CD14-positive monocyte (primary cell): Measurements from ENCODE around the gene NEURL4. TPM values are rescaled to one million over a fixed set of nuclear protein-coding genes. Genes with fewer than 3 reads are reported as not detected.

Experiments
- DNase-seq, 3 donors: peaks; one replicate each; pipeline ENCODE4 v3.0.0-alpha.2; 2011 to 2022
- H2AFZ ChIP-seq: 2 replicates; pipeline ENCODE4 v1.6.0; 2012; ENCODE audit warnings: mild to moderate bottlenecking, low read depth, low read length, inconsistent platforms; ENCODE audit not compliant: insufficient read depth, poor library complexity, severe bottlenecking
- H3K27ac ChIP-seq, 2 donors: 1 replicate in 1 of 2; 2 replicates in 1 of 2; pipeline ENCODE4 v1.5.1; 2012 to 2013; ENCODE audit warnings: low read length in 2 of 2, control low read depth in 1 of 2, inconsistent platforms in 1 of 2, low read depth in 1 of 2, mild to moderate bottlenecking in 1 of 2
- H3K27me3 ChIP-seq, 2 donors: one replicate each; pipeline versions ENCODE4 v1.6.0 to v1.6.1; 2011 to 2013; ENCODE audit warnings: low read length in 2 of 2; ENCODE audit not compliant: control insufficient read depth in 2 of 2, insufficient read depth in 2 of 2
- H3K36me3 ChIP-seq, 2 donors: replicated peaks in 1 of 2; 1 replicate in 1 of 2; 2 replicates in 1 of 2; pipeline versions ENCODE4 v1.5.1 to v1.6.1; 2012 to 2013; ENCODE audit warnings: low read length in 2 of 2, control low read depth in 1 of 2, inconsistent platforms in 1 of 2, mild to moderate bottlenecking in 1 of 2; ENCODE audit not compliant: insufficient read depth in 2 of 2, control insufficient read depth in 1 of 2
- H3K4me1 ChIP-seq, 2 donors: 1 replicate in 1 of 2; 2 replicates in 1 of 2; pipeline versions ENCODE4 v1.5.1 to v1.6.1; 2012 to 2013; ENCODE audit warnings: low read length in 2 of 2, control low read depth in 1 of 2, inconsistent platforms in 1 of 2, mild to moderate bottlenecking in 1 of 2, moderate library complexity in 1 of 2; ENCODE audit not compliant: insufficient read depth in 2 of 2, control insufficient read depth in 1 of 2
- H3K4me2 ChIP-seq: replicated peaks from 2 replicates; pipeline ENCODE3; 2012; ENCODE audit warnings: low read length, moderate library complexity, mild to moderate bottlenecking; ENCODE audit not compliant: poor library complexity, severe bottlenecking; ENCODE audit errors: extremely low read depth
- H3K4me3 ChIP-seq, 3 experiments: fragments of 200-600 bp in 1 of 3; sonication (generic) in 1 of 3; replicated peaks in 1 of 3; 1 replicate in 2 of 3; 2 replicates in 1 of 3; pipeline ENCODE4 v1.5.1; 2011 to 2013; ENCODE audit warnings: low read length in 3 of 3, mild to moderate bottlenecking in 3 of 3, control low read depth in 2 of 3, low read depth in 2 of 3, inconsistent platforms in 1 of 3, moderate library complexity in 1 of 3
- H3K79me2 ChIP-seq: 2 replicates; pipeline ENCODE4 v1.6.0; 2012; ENCODE audit warnings: mild to moderate bottlenecking, control low read depth, inconsistent platforms, low read length, moderate library complexity; ENCODE audit not compliant: insufficient read depth
- H3K9ac ChIP-seq: 2 replicates; pipeline ENCODE4 v1.6.0; 2017; ENCODE audit warnings: low read length, mild to moderate bottlenecking; ENCODE audit not compliant: insufficient read depth, poor library complexity, severe bottlenecking
- H3K9me3 ChIP-seq, 2 donors: replicated peaks in 1 of 2; 1 replicate in 1 of 2; 2 replicates in 1 of 2; pipeline versions ENCODE4 v1.5.1 to v1.6.1; 2012 to 2013; ENCODE audit warnings: low read length in 2 of 2, control low read depth in 1 of 2; ENCODE audit not compliant: control insufficient read depth in 1 of 2, insufficient read depth in 1 of 2
- H4K20me1 ChIP-seq: 2 replicates; pipeline ENCODE4 v1.6.0; 2012; ENCODE audit warnings: mild to moderate bottlenecking, low read length, control low read depth, moderate library complexity; ENCODE audit not compliant: insufficient read depth
- H3K27ac Mint-ChIP-seq, 7 donors: one replicate each; pipeline ENCODE4 v1.8.0; 2020; ENCODE audit warnings: mild to moderate bottlenecking in 7 of 7, mixed read lengths in 7 of 7, moderate library complexity in 6 of 7, inconsistent platforms in 2 of 7
- H3K27me3 Mint-ChIP-seq, 3 donors: one replicate each; pipeline ENCODE4 v1.8.0; 2021 to 2022; ENCODE audit warnings: low read depth in 3 of 3, mild to moderate bottlenecking in 3 of 3, mixed read lengths in 3 of 3, moderate library complexity in 3 of 3, inconsistent platforms in 1 of 3
- H3K36me3 Mint-ChIP-seq, 2 donors: one replicate each; pipeline ENCODE4 v1.8.0; 2020; ENCODE audit warnings: mixed read lengths in 2 of 2, inconsistent platforms in 1 of 2, mild to moderate bottlenecking in 1 of 2
- H3K4me1 Mint-ChIP-seq: one replicate; pipeline ENCODE4 v1.8.0; 2020; ENCODE audit warnings: mild to moderate bottlenecking, mixed read lengths
- H3K4me3 Mint-ChIP-seq, 2 donors: one replicate each; pipeline ENCODE4 v1.8.0; 2020; ENCODE audit warnings: mild to moderate bottlenecking in 2 of 2, mixed read lengths in 2 of 2, moderate library complexity in 1 of 2
- H3K9me3 Mint-ChIP-seq, 7 donors: one replicate each; pipeline ENCODE4 v1.8.0; 2020 to 2022; ENCODE audit warnings: mixed read lengths in 7 of 7, mild to moderate bottlenecking in 6 of 7, moderate library complexity in 6 of 7, inconsistent platforms in 2 of 7
- CTCF ChIP-seq: fragments of 200-600 bp; IDR thresholded peaks from one replicate; pipeline ENCODE4 v1.8.0; 2022; ENCODE audit warnings: antibody characterized with exemption, mild to moderate bottlenecking
- WGBS: methylation state at CpG from one replicate; pipeline ENCODE4 v1.1.5; 2013; ENCODE audit warnings: missing lambda C conversion rate; ENCODE audit not compliant: insufficient coverage; 5-methylcytosine and 5-hydroxymethylcytosine counted together
- intact Hi-C, 2 donors: fragments of 100-400 bp; cut with micrococcal nuclease; formaldehyde crosslinking; loops; one replicate each; pipeline versions ENCODE4 v1.15.0 to v1.15.1; 2023
- polyA plus RNA-seq, 3 donors: library from polyadenylated mRNA; depleted of rRNA in 1 of 3; unstranded in 2 of 3; stranded (reverse) in 1 of 3; fragments of 300-500 nt in 2 of 3; fragments of >200 nt in 1 of 3; fragmentation: Illumina TruSeq in 2 of 3; gene quantifications; 1 replicate in 2 of 3; 2 replicates in 1 of 3; pipeline ENCODE4 v1.2.3, GENCODE V29; 2012 to 2021
- small RNA-seq: library from RNA; depleted of rRNA; stranded (forward); fragments of <200 nt; gene quantifications from one replicate; pipeline ENCODE3, GENCODE V24; 2012; ENCODE audit warnings: low read depth; ENCODE audit not compliant: insufficient read length

Gene NEURL4
- polyA plus RNA-seq, 3 donors = 0.35 to 42.6 (median 0.44) TPM

- peaks cover 32% of the 10 kb centered on the region for H3K4me1 Mint-ChIP-seq
- Histone ChIP-seq H3K79me2 (no peaks in the 10 kb centered on the region), H3K4me2 (no peak overlapping the region), H4K20me1 (no peaks in the 10 kb centered on the region), H3K27me3 (peaks cover 11 to 29% of the 10 kb centered on the region in 2 donors), H3K9ac (no peak overlapping the region), H3K27ac (no peak overlapping the region), H3K9me3 (peaks cover 0 to 5% of the 10 kb centered on the region in 2 donors), H3K4me1 (peaks cover 21 to 23% of the 10 kb centered on the region in 2 donors), H3K36me3 (no peaks in the 10 kb centered on the region), H3K4me3 (no peak overlapping the region), H2AFZ (no peak overlapping the region)
- H3K27ac Mint-ChIP-seq = peak overlapping the region in 1 of 7 donors; percentile 29
- peaks cover 0 to 8% (median 5%) of the 10 kb centered on the region in 7 donors for H3K9me3 Mint-ChIP-seq
- H3K4me3 Mint-ChIP-seq = peak overlapping the region in 1 of 2 donors; percentile 67
- H3K36me3 Mint-ChIP-seq = peaks cover 0 to 3% of the 10 kb centered on the region in 2 donors
- peaks cover 35 to 61% (median 53%) of the 10 kb centered on the region in 3 donors for H3K27me3 Mint-ChIP-seq
- no peak for DNase-seq
- WGBS = no CpG with 5 or more reads among the region's 1 CpG
- intact Hi-C loops = no loop called here
- TF ChIP-seq CTCF = no peak
Measured at GRCh38 chr17:7266784-7267183, 62.4 kb downstream of the NEURL4 start.

Small RNA genes lying within 50 kb of the gene (small RNA-seq; reads per million reads assigned to genes)
- gene AC026954.2 = not detected
- not detected for gene RF00019

Other genes with a start within 250 kb of the NEURL4 start
- 10 to 100 TPM; 22.7 to 69.4 (median 61.9) TPM for gene CLEC10A, start 249.1 kb downstream of the NEURL4 start, polyA plus RNA-seq
- gene ASGR2, start 214.5 kb downstream of the NEURL4 start, polyA plus RNA-seq = 100 to 1,000 TPM in 1 of 3 donors, 10 to 100 TPM in 2; 53.3 to 148 (median 78.3) TPM
- gene ASGR1, start 150.0 kb downstream of the NEURL4 start, polyA plus RNA-seq = 100 to 1,000 TPM in 2 of 3 donors, 10 to 100 TPM in 1; 82.0 to 126 (median 114) TPM
- gene DLG4, start 109.5 kb downstream of the NEURL4 start, polyA plus RNA-seq = 10 to 100 TPM in 1 of 3 donors, under 1 TPM in 2; 0.37 to 42.6 (median 0.39) TPM
- gene ACADVL, start 109.4 kb downstream of the NEURL4 start, polyA plus RNA-seq = 1,000 to 10,000 TPM in 1 of 3 donors, 100 to 1,000 TPM in 2; 152 to 1,231 (median 154) TPM
- 1 to 10 TPM; 6.7 to 7.8 (median 7.0) TPM for gene DVL2, start 94.8 kb downstream of the NEURL4 start, polyA plus RNA-seq
- 10 to 100 TPM; 12.0 to 18.0 (median 12.9) TPM for gene PHF23, start 89.9 kb downstream of the NEURL4 start, polyA plus RNA-seq
- gene GABARAP, start 86.9 kb downstream of the NEURL4 start, polyA plus RNA-seq = 1,000 to 10,000 TPM; 1,029 to 2,937 (median 2,814) TPM
- gene CTDNEP1, start 77.6 kb downstream of the NEURL4 start, polyA plus RNA-seq = 100 to 1,000 TPM in 1 of 3 donors, 10 to 100 TPM in 2; 29.5 to 198 (median 38.3) TPM
- gene ELP5, start 77.1 kb downstream of the NEURL4 start, polyA plus RNA-seq = 10 to 100 TPM; 36.1 to 49.5 (median 44.1) TPM
- 10 to 100 TPM in 1 of 3 donors, 1 to 10 TPM in 1, under 1 TPM in 1; 0.49 to 13.4 (median 2.1) TPM for gene CLDN7, start 66.9 kb downstream of the NEURL4 start, polyA plus RNA-seq
- not detected for gene SLC2A4, start 47.6 kb downstream of the NEURL4 start, polyA plus RNA-seq
- gene YBX2, start 34.7 kb downstream of the NEURL4 start, polyA plus RNA-seq = not detected
- gene EIF5A, start 21.7 kb downstream of the NEURL4 start, polyA plus RNA-seq = 100 to 1,000 TPM; 465 to 511 (median 485) TPM
- gene GPS2, start 14.0 kb downstream of the NEURL4 start, polyA plus RNA-seq = 100 to 1,000 TPM in 1 of 3 donors, 10 to 100 TPM in 2; 53.5 to 162 (median 59.6) TPM
- gene ACAP1, start 7.2 kb upstream of the NEURL4 start, polyA plus RNA-seq = 10 to 100 TPM; 32.1 to 68.5 (median 40.5) TPM
- gene KCTD11, start 22.8 kb upstream of the NEURL4 start, polyA plus RNA-seq = 1 to 10 TPM; 3.4 to 5.6 (median 3.6) TPM
- not detected for gene TMEM95, start 25.8 kb upstream of the NEURL4 start, polyA plus RNA-seq
- not detected for gene TNK1, start 51.8 kb upstream of the NEURL4 start, polyA plus RNA-seq
- 10 to 100 TPM; 37.6 to 70.4 (median 45.7) TPM for gene PLSCR3, start 65.2 kb upstream of the NEURL4 start, polyA plus RNA-seq
- 10 to 100 TPM; 39.2 to 81.4 (median 72.6) TPM for gene TMEM256, start 74.8 kb upstream of the NEURL4 start, polyA plus RNA-seq
- under 1 TPM in 1 of 3 donors, not detected in 2; 0.55 TPM for gene NLGN2, start 78.5 kb upstream of the NEURL4 start, polyA plus RNA-seq
- gene SPEM1, start 91.0 kb upstream of the NEURL4 start, polyA plus RNA-seq = not detected
- gene SPEM2, start 96.3 kb upstream of the NEURL4 start, polyA plus RNA-seq = not detected
- not detected for gene SPEM3, start 99.5 kb upstream of the NEURL4 start, polyA plus RNA-seq
- 10 to 100 TPM in 1 of 3 donors, 1 to 10 TPM in 2; 5.1 to 11.3 (median 9.8) TPM for gene TMEM102, start 106.1 kb upstream of the NEURL4 start, polyA plus RNA-seq
- gene FGF11, start 110.2 kb upstream of the NEURL4 start, polyA plus RNA-seq = 1 to 10 TPM in 1 of 3 donors, not detected in 2; 2.2 TPM
- 10 to 100 TPM in 2 of 3 donors, 1 to 10 TPM in 1; 9.3 to 15.7 (median 14.7) TPM for gene CHRNB1, start 115.7 kb upstream of the NEURL4 start, polyA plus RNA-seq
- gene ZBTB4, start 150.3 kb upstream of the NEURL4 start, polyA plus RNA-seq = 1 to 10 TPM; 3.4 to 8.1 (median 4.4) TPM
- not detected for gene SLC35G6, start 152.1 kb upstream of the NEURL4 start, polyA plus RNA-seq
- 10 to 100 TPM; 12.1 to 27.9 (median 25.4) TPM for gene POLR2A, start 155.0 kb upstream of the NEURL4 start, polyA plus RNA-seq
- 10 to 100 TPM; 37.7 to 98.3 (median 50.2) TPM for gene TNFSF12, start 219.7 kb upstream of the NEURL4 start, polyA plus RNA-seq
- gene TNFSF13, start 229.4 kb upstream of the NEURL4 start, polyA plus RNA-seq = 100 to 1,000 TPM; 236 to 523 (median 491) TPM
- 100 to 1,000 TPM in 1 of 3 donors, 1 to 10 TPM in 2; 2.9 to 140 (median 5.6) TPM for gene SENP3, start 232.6 kb upstream of the NEURL4 start, polyA plus RNA-seq